ENCODE measurements around the gene LEO1. TPM values are rescaled to one million over a fixed set of nuclear protein-coding genes. Genes with fewer than 3 reads are reported as not detected.
A peak's percentile ranks its signal among the peaks of the same experiment; 100 is the strongest.

LEO1 gene
- total and polyA plus RNA-seq, 10 of the 15 experiments (the other 5 are each of a cell fraction or from before 2014, with no cell fraction given) = 13.6 to 50.6 (median 32.4) TPM

- TF ChIP-seq ATF2 (IDR thresholded peaks at IDR 0.05; ENCODE audit: low read length) (no peak), IRF4 (IDR thresholded peaks at IDR 0.05; ENCODE audit: low read depth, low read length) (no peak), RAD21 (IDR thresholded peaks at IDR 0.05; ENCODE audit: insufficient read depth, low read depth, low read length) (peak; percentile 96), BACH1 (IDR thresholded peaks at IDR 0.05; ENCODE audit: borderline replicate concordance) (no peak), BCL11A (IDR thresholded peaks at IDR 0.05; ENCODE audit: low read depth, low read length) (no peak), WRNIP1 (IDR thresholded peaks at IDR 0.05; ENCODE audit: borderline replicate concordance, low read depth, low read length) (no peak), HDAC6 (IDR thresholded peaks at IDR 0.05; ENCODE audit: unreplicated experiment) (no peak), CUX1 (IDR thresholded peaks at IDR 0.05; ENCODE audit: insufficient replicate concordance, low read depth, low read length) (no peak), SMARCA5 (IDR thresholded peaks at IDR 0.05) (peak; percentile 65; the same call in 1 of the 2 replicates), POLR2A (IDR thresholded peaks at IDR 0.05; ENCODE audit: low read depth, low read length) (peak; percentile 69), FOXK2 (IDR thresholded peaks at IDR 0.05) (no peak), E2F8 (IDR thresholded peaks at IDR 0.05; ENCODE audit: low read depth, partially characterized antibody) (peak; percentile 35), STAT1 (conservative IDR thresholded peaks at IDR 0.05) (no peak), ESRRA (IDR thresholded peaks at IDR 0.05; ENCODE audit: low read length) (no peak), BRCA1 (IDR thresholded peaks at IDR 0.05; ENCODE audit: low read depth, low read length) (no peak), ELK1 (IDR thresholded peaks at IDR 0.05; ENCODE audit: low read depth, low read length) (no peak), LARP7 (IDR thresholded peaks at IDR 0.05) (no peak)
Observed at GRCh38 chr15:51982013-51982769, 10.6 kb upstream of the LEO1 start (continued).
